BJ (cell line): Measurements from ENCODE around the gene TMEM260. TPM values are rescaled to one million over a fixed set of nuclear protein-coding genes. Genes with fewer than 3 reads are reported as not detected.
A peak's percentile ranks its signal among the peaks of the same experiment; 100 is the strongest.

Source experiments
- CTCF ChIA-PET: fragments of 350-600 bp; formaldehyde crosslinking; extraction: SDS; loops from one replicate; lab custom pipeline; 2021; ENCODE audit warnings: antibody characterized with exemption, inconsistent platforms; lab: Yijun Ruan, JAX
- POLR2A ChIA-PET: fragments of 300-600 bp; sonication (Branson Sonifier 250); formaldehyde crosslinking; extraction: SDS; loops from one replicate; lab custom pipeline; 2021; ENCODE audit warnings: antibody characterized with exemption; lab: Charles Lee
- DNase-seq: peaks from one replicate; pipeline ENCODE4 v3.0.0-alpha.2; 2011; ENCODE audit warnings: low read depth
- H3K27me3 ChIP-seq: 2 replicates; pipeline ENCODE4 v1.6.0; 2011; ENCODE audit warnings: low read length; ENCODE audit not compliant: control insufficient read depth, insufficient read depth
- H3K36me3 ChIP-seq: 2 replicates; pipeline ENCODE4 v1.5.1; 2011; ENCODE audit warnings: low read length; ENCODE audit not compliant: control insufficient read depth, insufficient read depth
- H3K4me3 ChIP-seq: 2 replicates; pipeline ENCODE4 v1.5.1; 2011; ENCODE audit warnings: low read depth, mild to moderate bottlenecking, control low read depth, low read length
- CTCF ChIP-seq: IDR thresholded peaks from 2 replicates; pipeline ENCODE4 v1.5.1; 2011; ENCODE audit warnings: low read depth, mild to moderate bottlenecking, control low read depth, inconsistent platforms, low read length, moderate library complexity; ENCODE audit not compliant: insufficient read depth
- polyA plus RNA-seq: library from polyadenylated mRNA; depleted of rRNA; stranded (reverse); fragments of >200 nt; gene quantifications from 2 replicates; pipeline ENCODE4 v1.2.3, GENCODE V29; 2011

TMEM260 gene
- polyA plus RNA-seq, 1 experiment: 9.8 TPM

GRCh38 chr14:56549721-56550120, 29.9 kb upstream of the TMEM260 start:
- DNase-seq: no peak
- H3K27me3 ChIP-seq: peaks cover 2% of the 10 kb centered on the region; the same call in 1 of the 2 replicates
- H3K4me3 ChIP-seq: no peak overlapping the region
- ChIA-PET POLR2A (no interaction called here), CTCF (no interaction called here)
- H3K36me3 ChIP-seq: no peaks in the 10 kb centered on the region
- no peak for TF ChIP-seq CTCF

DNA sequence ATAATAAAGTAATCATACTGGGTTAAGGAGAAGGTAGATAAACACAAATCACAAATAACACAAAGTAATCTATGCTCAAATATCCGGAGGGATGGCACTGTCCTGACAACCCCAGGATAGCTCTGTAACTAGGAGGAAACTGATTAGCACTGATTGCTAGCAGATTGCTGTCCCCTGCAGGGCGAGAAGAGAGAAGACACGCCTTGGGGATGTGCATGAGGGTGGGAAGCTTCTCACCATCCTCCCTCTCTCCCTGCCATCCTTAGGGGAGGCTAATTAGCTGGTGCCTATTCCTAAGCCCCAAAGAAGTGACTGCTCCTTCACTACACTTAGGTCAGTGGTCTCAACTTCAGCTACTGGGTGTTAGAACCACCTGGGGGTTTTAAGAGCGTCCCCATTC, 27.0 kb upstream of the TMEM260 start:
- ChIA-PET CTCF (interaction anchor here (0.8 to 1.3 kb wide), 5 partner anchors 9 to 742 kb away, joined by 3 to 6 read pairs (median 3); no protein-coding TSS in a partner anchor), POLR2A (no interaction called here)
- no peak for DNase-seq
- no peaks in the 10 kb centered on the region for H3K36me3 ChIP-seq
- no peak for TF ChIP-seq CTCF
- H3K27me3 ChIP-seq: peaks cover 4% of the 10 kb centered on the region
- no peak overlapping the region for H3K4me3 ChIP-seq

GRCh38 chr14:56554301-56554700, 25.3 kb upstream of the TMEM260 start:
- no peak for DNase-seq
- TF ChIP-seq CTCF: no peak
- no peaks in the 10 kb centered on the region for H3K36me3 ChIP-seq
- ChIA-PET CTCF (no interaction called here), POLR2A (no interaction called here)
- peaks cover 4% of the 10 kb centered on the region for H3K27me3 ChIP-seq
- H3K4me3 ChIP-seq: no peak overlapping the region

- Histone ChIP-seq H3K4me3 (no peak overlapping the region), H3K36me3 (no peaks in the 10 kb centered on the region), H3K27me3 (peaks cover 2% of the 10 kb centered on the region)
- DNase-seq: no peak
- ChIA-PET CTCF (interaction anchor here (0.7 kb wide), 2 partner anchors 36 to 361 kb away, joined by 3 to 4 read pairs; no protein-coding TSS in a partner anchor), POLR2A (no interaction called here)
- TF ChIP-seq CTCF: peak; percentile 59
Measured at GRCh38 chr14:56555921-56556570, 23.6 kb upstream of the TMEM260 start.

DNA sequence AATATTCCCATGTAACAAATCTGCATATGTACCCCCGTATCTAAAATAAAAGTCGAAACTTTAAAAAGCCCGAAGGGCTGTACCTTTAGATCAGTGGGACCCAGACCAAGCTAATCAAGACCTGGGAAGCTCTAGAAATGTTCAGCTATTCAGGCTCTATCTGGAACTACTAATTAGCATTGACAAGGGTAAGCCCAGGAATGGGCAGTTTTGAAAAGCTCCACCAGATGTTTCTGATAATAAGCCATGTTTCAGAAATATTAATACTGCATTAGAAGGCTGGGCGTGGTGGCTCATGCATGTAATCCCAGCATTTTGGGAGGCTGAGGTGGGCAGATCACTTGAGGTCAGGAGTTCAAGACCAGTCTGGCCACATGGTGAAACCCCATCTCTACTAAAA, 20.4 kb upstream of the TMEM260 start:
- ChIA-PET POLR2A (no interaction called here), CTCF (interaction anchor here (1.9 kb wide), 1 partner anchor 20 kb away, joined by 8 read pairs; the partner anchor contains the start of gene TMEM260)
- Histone ChIP-seq H3K27me3 (peaks cover 2% of the 10 kb centered on the region), H3K36me3 (no peaks in the 10 kb centered on the region), H3K4me3 (no peak overlapping the region)
- TF ChIP-seq CTCF: no peak
- DNase-seq: no peak
